ENCODE results near the gene SPECC1L. TPM values are rescaled to one million over a fixed set of nuclear protein-coding genes. Genes with fewer than 3 reads are reported as not detected.

The SPECC1L gene
- total RNA-seq, 2 donors from 2014 or later: 61.9 to 69.1 TPM

GRCh38 chr22:24453853-24454252 lies 183.2 kb downstream of the SPECC1L start:
- Histone ChIP-seq H3K27ac (ENCODE audit: low read depth, low read length) (no peak overlapping the region), H3K4me1 (ENCODE audit: control insufficient read depth, insufficient read depth, low read length) (peaks cover 12% of the 10 kb centered on the region), H3K27me3 (ENCODE audit: control insufficient read depth, insufficient read depth, low read length, poor library complexity, severe bottlenecking) (no peaks in the 10 kb centered on the region), H3K9me3 (ENCODE audit: control insufficient read depth, low read length) (peaks cover 10% of the 10 kb centered on the region), H3K9ac (ENCODE audit: extremely low read depth, low read length, poor library complexity, severe bottlenecking) (no peak overlapping the region), H3K4me3 (ENCODE audit: low read length) (no peak overlapping the region), H3K36me3 (ENCODE audit: control insufficient read depth, insufficient read depth, low read length) (no peaks in the 10 kb centered on the region)
- H3K36me3 Mint-ChIP-seq (ENCODE audit: low read depth): no peaks in the 10 kb centered on the region
- H3K9me3 Mint-ChIP-seq: peaks cover 1% of the 10 kb centered on the region
- DNase-seq: no peak
- TF ChIP-seq CTCF (conservative IDR thresholded peaks at IDR 0.05): no peak
- H3K27ac Mint-ChIP-seq: no peak overlapping the region
- 72 to 100% methylated on average over 1 of the region's 1 CpG for WGBS, 2 experiments (ENCODE audit: insufficient coverage in 1 of 2, insufficient read length in 1 of 2)
- H3K4me1 Mint-ChIP-seq: peaks cover 18% of the 10 kb centered on the region
- H3K4me3 Mint-ChIP-seq: no peak overlapping the region
- peaks cover 5% of the 10 kb centered on the region for H3K27me3 Mint-ChIP-seq (ENCODE audit: insufficient read depth)

DNA sequence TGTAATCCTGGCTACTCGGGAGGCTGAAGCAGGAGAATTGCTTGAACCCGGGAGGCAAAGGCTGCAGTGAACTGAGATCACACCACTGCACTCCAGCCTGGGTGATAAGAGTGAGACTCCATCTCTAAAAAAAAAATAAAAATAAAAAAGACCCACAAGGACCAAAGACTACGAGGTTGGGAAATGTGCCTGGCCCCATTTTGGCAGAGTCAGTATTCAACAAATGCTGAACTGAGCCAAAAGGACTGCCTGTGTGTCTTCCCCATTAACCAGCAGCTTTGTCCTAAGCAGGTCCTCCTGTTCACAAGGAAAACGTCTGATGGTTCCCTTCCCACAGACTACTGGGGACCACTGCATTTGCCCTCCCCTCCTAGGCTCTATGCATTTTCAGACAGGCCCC lies 184.4 kb downstream of the SPECC1L start:
- Histone ChIP-seq H3K9me3 (ENCODE audit: control insufficient read depth, low read length) (peaks cover 10% of the 10 kb centered on the region), H3K4me3 (ENCODE audit: low read length) (no peak overlapping the region), H3K27ac (ENCODE audit: low read depth, low read length) (no peak overlapping the region), H3K4me1 (ENCODE audit: control insufficient read depth, insufficient read depth, low read length) (peaks cover 5% of the 10 kb centered on the region), H3K27me3 (ENCODE audit: control insufficient read depth, insufficient read depth, low read length, poor library complexity, severe bottlenecking) (no peaks in the 10 kb centered on the region), H3K36me3 (ENCODE audit: control insufficient read depth, insufficient read depth, low read length) (no peaks in the 10 kb centered on the region), H3K9ac (ENCODE audit: extremely low read depth, low read length, poor library complexity, severe bottlenecking) (no peak overlapping the region)
- Mint-ChIP-seq H3K9me3 (peaks cover 1% of the 10 kb centered on the region), H3K4me3 (no peak overlapping the region), H3K36me3 (ENCODE audit: low read depth) (no peaks in the 10 kb centered on the region), H3K27ac (no peak overlapping the region), H3K27me3 (ENCODE audit: insufficient read depth) (peaks cover 5% of the 10 kb centered on the region), H3K4me1 (peaks cover 20% of the 10 kb centered on the region)
- no peak for TF ChIP-seq CTCF (conservative IDR thresholded peaks at IDR 0.05)
- WGBS, 2 experiments (ENCODE audit: insufficient coverage in 1 of 2, insufficient read length in 1 of 2): 87 to 96% methylated on average over 3 to 4 of the region's 4 CpGs
- DNase-seq: no peak

GRCh38 chr22:24455751-24456426 lies 185.3 kb downstream of the SPECC1L start:
- Histone ChIP-seq H3K36me3 (ENCODE audit: control insufficient read depth, insufficient read depth, low read length) (no peaks in the 10 kb centered on the region), H3K9ac (ENCODE audit: extremely low read depth, low read length, poor library complexity, severe bottlenecking) (no peak overlapping the region), H3K9me3 (ENCODE audit: control insufficient read depth, low read length) (peaks cover 10% of the 10 kb centered on the region), H3K27me3 (ENCODE audit: control insufficient read depth, insufficient read depth, low read length, poor library complexity, severe bottlenecking) (no peaks in the 10 kb centered on the region), H3K4me3 (ENCODE audit: low read length) (no peak overlapping the region), H3K27ac (ENCODE audit: low read depth, low read length) (no peak overlapping the region), H3K4me1 (ENCODE audit: control insufficient read depth, insufficient read depth, low read length) (peaks cover 6% of the 10 kb centered on the region)
- Mint-ChIP-seq H3K27me3 (ENCODE audit: insufficient read depth) (peaks cover 5% of the 10 kb centered on the region), H3K4me3 (no peak overlapping the region), H3K4me1 (peaks cover 19% of the 10 kb centered on the region), H3K36me3 (ENCODE audit: low read depth) (no peaks in the 10 kb centered on the region), H3K27ac (no peak overlapping the region), H3K9me3 (no peaks in the 10 kb centered on the region)
- peak; percentile 31 for DNase-seq
- TF ChIP-seq CTCF (conservative IDR thresholded peaks at IDR 0.05): no peak
- 92 to 95% methylated on average over 7 to 9 of the region's 9 CpGs for WGBS, 2 experiments (ENCODE audit: insufficient coverage in 1 of 2, insufficient read length in 1 of 2)
